H4 (cell line): Measurements from ENCODE around the gene ARHGEF16. TPM values are rescaled to one million over a fixed set of nuclear protein-coding genes. Genes with fewer than 3 reads are reported as not detected.

Experiments
- DNase-seq: peaks from one replicate; pipeline ENCODE4 v3.0.0-alpha.2; 2015; ENCODE audit warnings: low spot score
- total RNA-seq: library from RNA; depleted of rRNA; stranded (reverse); fragments of >200 nt; shearing (Covaris generic); gene quantifications from 2 replicates; pipeline ENCODE4 v1.2.3, GENCODE V29; 2014

The ARHGEF16 gene
- total RNA-seq, 1 experiment from 2014 or later = 0.97 TPM

- no peak for DNase-seq
These were observed 62.6 kb downstream of the ARHGEF16 start for GRCh38 chr1:3516911-3517675.

GRCh38 chr1:3518256-3518655 is 63.8 kb downstream of the ARHGEF16 start:
- DNase-seq = no peak

GRCh38 chr1:3518756-3519155 is 64.3 kb downstream of the ARHGEF16 start:
- DNase-seq = no peak

GRCh38 chr1:3519301-3519885 is 64.9 kb downstream of the ARHGEF16 start:
- no peak for DNase-seq

GRCh38 chr1:3520419-3521378 is 66.2 kb downstream of the ARHGEF16 start:
- DNase-seq = no peak

- DNase-seq = no peak
These were observed 67.0 kb downstream of the ARHGEF16 start for GRCh38 chr1:3521426-3521825.

GRCh38 chr1:3522112-3522511 is 67.6 kb downstream of the ARHGEF16 start:
- DNase-seq = no peak

- no peak for DNase-seq
These were observed 68.2 kb downstream of the ARHGEF16 start for GRCh38 chr1:3522564-3523265.

- DNase-seq = no peak
These were observed 69.5 kb downstream of the ARHGEF16 start for GRCh38 chr1:3523980-3524379.

- no peak for DNase-seq
These were observed 70.2 kb downstream of the ARHGEF16 start for GRCh38 chr1:3524556-3525203.

GRCh38 chr1:3525551-3526482 is 71.4 kb downstream of the ARHGEF16 start:
- no peak for DNase-seq

GRCh38 chr1:3527774-3528173 is 73.3 kb downstream of the ARHGEF16 start:
- DNase-seq = no peak

- DNase-seq = no peak
These were observed 74.7 kb downstream of the ARHGEF16 start for GRCh38 chr1:3529099-3529729.

- DNase-seq = no peak
These were observed 75.8 kb downstream of the ARHGEF16 start for GRCh38 chr1:3530086-3530925.
